Naive thymus-derived CD4-positive, alpha-beta T cell (primary cell): ENCODE results near the gene PBLD. TPM values are rescaled to one million over a fixed set of nuclear protein-coding genes. Genes with fewer than 3 reads are reported as not detected.

Experiments
- ATAC-seq: fragments of 150-1000 bp; cut with Tn5 transposase; 2 replicates; pipeline ENCODE4 v1.10.0; 2021; ENCODE audit warnings: mild to moderate bottlenecking, moderate library complexity
- CTCF ChIA-PET: fragments of 350-600 bp; sonication (Branson Sonifier 250); formaldehyde crosslinking; loops from one replicate; lab custom pipeline; 2021; ENCODE audit warnings: antibody characterized with exemption; lab: Charles Lee
- POLR2A ChIA-PET: fragments of 350-600 bp; sonication (Branson Sonifier 250); formaldehyde crosslinking; loops from one replicate; lab custom pipeline; 2021; ENCODE audit warnings: antibody characterized with exemption, inconsistent platforms; lab: Charles Lee
- DNase-seq, 9 donors: peaks; one replicate each; pipeline versions ENCODE4 v3.0.0 to v3.0.0-alpha.2; 2020 to 2022; ENCODE audit warnings: mixed read lengths in 1 of 9
- H3K27ac ChIP-seq: one replicate; pipeline ENCODE4 v1.7.0; 2013; ENCODE audit warnings: mild to moderate bottlenecking, low read depth, low read length, moderate library complexity
- H3K27me3 ChIP-seq, 2 donors: one replicate each; pipeline ENCODE4 v1.7.0; 2013; ENCODE audit warnings: low read length in 2 of 2, mild to moderate bottlenecking in 2 of 2, moderate library complexity in 2 of 2; ENCODE audit not compliant: control insufficient read depth in 2 of 2, insufficient read depth in 2 of 2
- H3K36me3 ChIP-seq, 3 experiments: 1 replicate in 2 of 3; 2 replicates in 1 of 3; pipeline ENCODE4 v1.7.0; 2013; ENCODE audit warnings: low read length in 3 of 3, mild to moderate bottlenecking in 3 of 3, moderate library complexity in 1 of 3; ENCODE audit not compliant: insufficient read depth in 3 of 3, control insufficient read depth in 2 of 3
- H3K4me1 ChIP-seq, 2 donors: one replicate each; pipeline ENCODE4 v1.7.0; 2013; ENCODE audit warnings: low read length in 2 of 2, mild to moderate bottlenecking in 2 of 2, moderate library complexity in 1 of 2; ENCODE audit not compliant: control insufficient read depth in 2 of 2, insufficient read depth in 2 of 2
- H3K4me3 ChIP-seq: 2 replicates; pipeline ENCODE4 v1.7.0; 2013; ENCODE audit warnings: mild to moderate bottlenecking, low read length
- H3K9me3 ChIP-seq, 3 experiments: 1 replicate in 2 of 3; 2 replicates in 1 of 3; pipeline ENCODE4 v1.7.0; 2013; ENCODE audit warnings: low read length in 3 of 3; ENCODE audit not compliant: control insufficient read depth in 2 of 3
- H3K27ac Mint-ChIP-seq, 9 donors: one replicate each; pipeline ENCODE4 v1.8.0; 2020 to 2022; ENCODE audit warnings: mixed read lengths in 9 of 9, mild to moderate bottlenecking in 8 of 9, moderate library complexity in 5 of 9, inconsistent platforms in 2 of 9
- H3K27me3 Mint-ChIP-seq, 5 donors: one replicate each; pipeline ENCODE4 v1.8.0; 2021 to 2022; ENCODE audit warnings: mixed read lengths in 5 of 5, mild to moderate bottlenecking in 1 of 5
- H3K36me3 Mint-ChIP-seq, 5 donors: one replicate each; pipeline ENCODE4 v1.8.0; 2020 to 2022; ENCODE audit warnings: mixed read lengths in 5 of 5, mild to moderate bottlenecking in 3 of 5, inconsistent platforms in 1 of 5
- H3K4me1 Mint-ChIP-seq, 7 donors: one replicate each; pipeline ENCODE4 v1.8.0; 2020 to 2022; ENCODE audit warnings: mixed read lengths in 7 of 7, mild to moderate bottlenecking in 3 of 7, inconsistent platforms in 1 of 7
- H3K4me3 Mint-ChIP-seq, 10 donors: one replicate each; pipeline ENCODE4 v1.8.0; 2020 to 2022; ENCODE audit warnings: mild to moderate bottlenecking in 10 of 10, mixed read lengths in 10 of 10, moderate library complexity in 6 of 10, inconsistent platforms in 2 of 10
- H3K9me3 Mint-ChIP-seq, 11 donors: one replicate each; pipeline ENCODE4 v1.8.0; 2020 to 2022; ENCODE audit warnings: mixed read lengths in 11 of 11, mild to moderate bottlenecking in 4 of 11, inconsistent platforms in 1 of 11, moderate library complexity in 1 of 11
- intact Hi-C, 2 donors: fragments of 100-400 bp; cut with micrococcal nuclease; formaldehyde crosslinking; loops; one replicate each; pipeline ENCODE4 v1.15.1; 2023
- polyA plus RNA-seq, 2 donors: library from polyadenylated mRNA; unstranded; fragments of 300-500 nt; fragmentation: Illumina TruSeq; gene quantifications; one replicate each; pipeline ENCODE4 v1.2.3, GENCODE V29; 2021
- total RNA-seq, 6 experiments: library from RNA in 5 of 6; stranded (reverse) in 5 of 6; gene quantifications; 1 replicate in 5 of 6; 2 replicates in 1 of 6; pipeline ENCODE4 v1.2.3 and lab custom pipeline; 2021 to 2026

Gene PBLD
- total and polyA plus RNA-seq, 7 experiments from 2014 or later = 0.72 to 3.5 (median 1.5) TPM

DNA sequence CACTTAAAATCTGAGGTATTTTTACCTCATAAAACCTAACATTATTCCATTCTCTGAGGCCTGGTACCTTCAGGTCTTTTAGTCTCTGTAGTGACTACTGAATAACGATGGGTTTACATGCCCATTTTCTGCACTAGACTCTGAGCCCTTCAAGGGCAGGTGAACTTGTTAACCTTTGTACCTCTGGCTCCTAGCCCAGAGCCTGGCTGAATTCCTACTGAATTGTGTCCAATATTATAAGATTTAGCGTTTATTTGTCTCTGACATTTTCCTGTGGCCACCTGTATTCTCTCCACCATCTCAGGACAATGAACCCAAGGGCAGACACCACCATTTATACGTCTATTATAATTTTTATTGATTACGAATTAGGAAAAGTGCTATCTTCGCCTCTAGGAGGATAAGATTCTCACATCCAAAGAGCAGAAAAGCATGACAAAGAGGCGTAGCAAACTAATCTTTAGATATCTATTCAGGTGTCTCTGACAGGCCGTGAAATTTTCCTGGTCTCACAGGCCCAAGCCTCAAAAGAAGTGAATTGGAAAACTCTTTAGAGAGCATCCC lies 28.8 kb downstream of the PBLD start:
- CTCF ChIA-PET = interaction anchor here (0.6 kb wide), 1 partner anchor 50 kb away, joined by 3 read pairs; no protein-coding TSS in a partner anchor
- Mint-ChIP-seq H3K36me3 (no peaks in the 10 kb centered on the region), H3K4me3 (no peak overlapping the region), H3K27ac (no peak overlapping the region), H3K9me3 (no peaks in the 10 kb centered on the region), H3K4me1 (peaks cover 0 to 4% (median 0%) of the 10 kb centered on the region in 7 donors), H3K27me3 (no peaks in the 10 kb centered on the region)
- ATAC-seq (no peak), DNase-seq (no peak)
- no peak overlapping the region for H3K4me3 ChIP-seq
- H3K36me3 ChIP-seq = no peaks in the 10 kb centered on the region
- POLR2A ChIA-PET = no interaction called here
- no peaks in the 10 kb centered on the region for H3K27me3 ChIP-seq
- H3K27ac ChIP-seq = no peak overlapping the region
- H3K9me3 ChIP-seq = no peaks in the 10 kb centered on the region
- no peaks in the 10 kb centered on the region for H3K4me1 ChIP-seq
- intact Hi-C loops = loop anchor here in 1 of 2 donors (5.0 kb wide), 1 partner anchor 517 kb away; no protein-coding TSS in a partner anchor

DNA sequence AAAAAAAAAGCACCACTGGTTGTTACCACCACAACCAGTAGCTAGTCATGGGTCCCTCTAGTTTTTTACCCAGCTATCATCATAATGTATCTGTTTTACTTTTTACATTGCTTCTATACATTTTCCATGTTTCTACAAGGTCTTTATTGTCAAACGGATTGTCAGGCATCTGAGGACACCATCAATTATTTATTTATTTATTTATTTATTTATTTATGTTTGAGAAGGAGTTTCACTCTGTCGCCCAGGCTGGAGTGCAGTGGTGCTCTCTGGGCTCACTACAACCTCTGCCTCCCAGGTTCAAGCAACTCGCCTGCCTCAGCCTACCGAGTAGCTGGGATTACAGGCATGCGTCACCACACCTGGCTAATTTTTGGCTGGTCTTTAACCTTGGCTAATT lies 29.9 kb downstream of the PBLD start:
- no peaks in the 10 kb centered on the region for H3K36me3 Mint-ChIP-seq
- Histone ChIP-seq H3K4me3 (no peak overlapping the region), H3K4me1 (no peaks in the 10 kb centered on the region), H3K27ac (no peak overlapping the region), H3K27me3 (no peaks in the 10 kb centered on the region), H3K9me3 (no peaks in the 10 kb centered on the region), H3K36me3 (no peaks in the 10 kb centered on the region)
- ChIA-PET CTCF (interaction anchor here (0.9 to 2.4 kb wide), 4 partner anchors 9 to 515 kb away, joined by 3 to 7 read pairs (median 4); partner anchors contain the start of gene PBLD), POLR2A (no interaction called here)
- intact Hi-C loops = loop anchor here (1.0 to 5.0 kb wide), 4 partner anchors 28 to 516 kb away; no protein-coding TSS in a partner anchor
- no peak for DNase-seq
- H3K27me3 Mint-ChIP-seq = no peaks in the 10 kb centered on the region
- peaks cover 0 to 4% (median 0%) of the 10 kb centered on the region in 7 donors for H3K4me1 Mint-ChIP-seq
- no peak for ATAC-seq
- no peak overlapping the region for H3K4me3 Mint-ChIP-seq
- no peak overlapping the region for H3K27ac Mint-ChIP-seq
- no peaks in the 10 kb centered on the region for H3K9me3 Mint-ChIP-seq

DNA sequence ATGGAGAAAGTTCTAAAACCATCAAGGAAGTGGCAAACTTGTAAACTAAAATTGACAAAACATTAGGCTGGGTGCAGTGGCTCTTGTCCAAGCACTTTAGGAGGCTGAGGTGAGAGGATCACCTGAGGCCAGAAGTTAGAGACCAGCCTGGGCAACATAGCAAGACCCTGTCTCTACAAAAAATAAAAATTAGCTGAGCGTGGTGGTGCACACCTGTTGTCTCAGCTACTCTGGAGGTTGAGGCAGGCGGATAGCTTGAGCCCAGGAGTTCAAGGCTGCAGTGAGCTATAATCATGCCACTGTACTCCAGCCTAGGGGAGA lies 30.3 kb downstream of the PBLD start:
- DNase-seq (no peak), ATAC-seq (no peak)
- no peak overlapping the region for H3K4me3 ChIP-seq
- POLR2A ChIA-PET = no interaction called here
- CTCF ChIA-PET = interaction anchor here (0.9 to 2.4 kb wide), 4 partner anchors 8 to 514 kb away, joined by 3 to 7 read pairs (median 4); partner anchors contain the start of gene PBLD
- no peak overlapping the region for H3K27ac ChIP-seq
- Mint-ChIP-seq H3K27me3 (no peaks in the 10 kb centered on the region), H3K4me3 (no peak overlapping the region), H3K27ac (no peak overlapping the region), H3K9me3 (no peaks in the 10 kb centered on the region), H3K4me1 (peaks cover 0 to 4% (median 0%) of the 10 kb centered on the region in 7 donors), H3K36me3 (no peaks in the 10 kb centered on the region)
- H3K9me3 ChIP-seq = no peaks in the 10 kb centered on the region
- no peaks in the 10 kb centered on the region for H3K27me3 ChIP-seq
- H3K36me3 ChIP-seq = no peaks in the 10 kb centered on the region
- no peaks in the 10 kb centered on the region for H3K4me1 ChIP-seq
- intact Hi-C loops = loop anchor here (1.0 to 5.0 kb wide), 4 partner anchors 29 to 515 kb away; no protein-coding TSS in a partner anchor

DNA sequence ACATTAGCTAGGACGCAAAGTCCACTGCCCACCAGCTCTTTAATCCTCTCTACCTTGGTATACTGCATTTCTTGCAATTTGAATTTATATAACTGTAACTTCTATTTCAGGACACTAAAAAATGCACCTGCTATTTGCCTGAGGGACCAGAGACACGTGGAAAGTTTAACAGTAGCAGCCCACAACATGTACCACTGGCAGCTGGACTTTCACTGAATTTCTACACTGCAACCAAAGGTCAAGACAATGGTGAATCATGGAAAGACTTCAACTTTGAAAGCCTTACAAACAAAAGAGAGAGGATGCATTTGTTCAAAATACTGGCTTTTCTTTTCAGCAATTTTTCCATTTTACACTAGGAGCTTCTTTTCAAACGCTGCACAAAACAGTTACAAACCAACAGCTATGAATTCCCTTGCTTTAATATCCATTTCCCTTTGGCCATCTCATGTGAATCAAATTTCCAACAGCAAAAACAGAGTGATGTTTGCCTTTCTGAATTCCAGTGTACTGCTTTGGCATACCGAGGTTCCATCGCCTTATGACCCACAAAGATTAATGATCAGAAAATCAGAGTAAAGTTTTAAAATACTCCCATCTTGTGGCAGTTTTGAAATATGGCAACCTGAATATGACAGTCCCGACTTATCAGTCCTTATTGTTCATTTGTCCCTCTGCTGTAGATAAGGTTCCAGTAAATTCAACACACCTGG lies 30.8 kb downstream of the PBLD start:
- Histone ChIP-seq H3K27me3 (no peaks in the 10 kb centered on the region), H3K9me3 (no peaks in the 10 kb centered on the region), H3K27ac (no peak overlapping the region), H3K36me3 (no peaks in the 10 kb centered on the region), H3K4me1 (no peaks in the 10 kb centered on the region), H3K4me3 (no peak overlapping the region)
- Mint-ChIP-seq H3K9me3 (no peaks in the 10 kb centered on the region), H3K36me3 (no peaks in the 10 kb centered on the region), H3K27ac (no peak overlapping the region), H3K4me1 (peaks cover 0 to 4% (median 0%) of the 10 kb centered on the region in 7 donors), H3K4me3 (no peak overlapping the region), H3K27me3 (no peaks in the 10 kb centered on the region)
- ChIA-PET CTCF (interaction anchor here (0.8 to 2.4 kb wide), 8 partner anchors 8 to 514 kb away, joined by 3 to 7 read pairs (median 4); partner anchors contain the start of gene PBLD), POLR2A (no interaction called here)
- peak in 5 of 9 donors; percentile 12 to 38 (median 24) for DNase-seq
- peak; percentile 66 for ATAC-seq
- intact Hi-C loops = loop anchor here (1.0 to 5.0 kb wide), 4 partner anchors 29 to 515 kb away; no protein-coding TSS in a partner anchor

DNA sequence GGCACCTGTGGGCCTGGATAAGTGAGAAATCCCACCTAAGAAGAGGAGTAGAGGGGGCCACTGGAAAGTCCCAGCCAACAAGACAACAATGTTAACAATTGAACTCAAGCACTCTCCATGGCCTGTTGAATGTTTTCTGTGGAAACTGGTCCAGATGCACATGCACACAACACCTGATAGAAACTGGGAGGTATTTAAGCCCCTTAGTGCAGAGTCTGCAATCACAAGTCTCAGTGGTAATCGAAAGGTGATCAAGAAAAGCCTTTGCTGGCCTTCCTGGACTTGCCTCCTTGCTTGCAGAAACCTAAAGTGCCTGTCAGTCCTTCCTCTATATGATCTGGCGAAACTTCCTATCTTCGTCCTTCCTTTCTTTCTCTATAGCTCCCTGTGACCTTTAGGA lies 31.4 kb downstream of the PBLD start:
- H3K36me3 ChIP-seq = no peaks in the 10 kb centered on the region
- POLR2A ChIA-PET = no interaction called here
- no peaks in the 10 kb centered on the region for H3K9me3 ChIP-seq
- CTCF ChIA-PET = interaction anchor here (0.8 to 2.4 kb wide), 5 partner anchors 13 to 513 kb away, joined by 3 to 7 read pairs (median 4); no protein-coding TSS in a partner anchor
- no peaks in the 10 kb centered on the region for H3K27me3 Mint-ChIP-seq
- H3K4me3 ChIP-seq = no peak overlapping the region
- ATAC-seq = no peak
- no peaks in the 10 kb centered on the region for H3K36me3 Mint-ChIP-seq
- no peak overlapping the region for H3K27ac ChIP-seq
- no peak overlapping the region for H3K4me3 Mint-ChIP-seq
- no peak overlapping the region for H3K27ac Mint-ChIP-seq
- H3K27me3 ChIP-seq = no peaks in the 10 kb centered on the region
- intact Hi-C loops = loop anchor here in 1 of 2 donors (5.0 kb wide), 1 partner anchor 514 kb away; no protein-coding TSS in a partner anchor
- no peaks in the 10 kb centered on the region for H3K4me1 ChIP-seq
- no peak for DNase-seq
- H3K9me3 Mint-ChIP-seq = no peaks in the 10 kb centered on the region
- H3K4me1 Mint-ChIP-seq = peaks cover 0 to 4% (median 0%) of the 10 kb centered on the region in 7 donors

DNA sequence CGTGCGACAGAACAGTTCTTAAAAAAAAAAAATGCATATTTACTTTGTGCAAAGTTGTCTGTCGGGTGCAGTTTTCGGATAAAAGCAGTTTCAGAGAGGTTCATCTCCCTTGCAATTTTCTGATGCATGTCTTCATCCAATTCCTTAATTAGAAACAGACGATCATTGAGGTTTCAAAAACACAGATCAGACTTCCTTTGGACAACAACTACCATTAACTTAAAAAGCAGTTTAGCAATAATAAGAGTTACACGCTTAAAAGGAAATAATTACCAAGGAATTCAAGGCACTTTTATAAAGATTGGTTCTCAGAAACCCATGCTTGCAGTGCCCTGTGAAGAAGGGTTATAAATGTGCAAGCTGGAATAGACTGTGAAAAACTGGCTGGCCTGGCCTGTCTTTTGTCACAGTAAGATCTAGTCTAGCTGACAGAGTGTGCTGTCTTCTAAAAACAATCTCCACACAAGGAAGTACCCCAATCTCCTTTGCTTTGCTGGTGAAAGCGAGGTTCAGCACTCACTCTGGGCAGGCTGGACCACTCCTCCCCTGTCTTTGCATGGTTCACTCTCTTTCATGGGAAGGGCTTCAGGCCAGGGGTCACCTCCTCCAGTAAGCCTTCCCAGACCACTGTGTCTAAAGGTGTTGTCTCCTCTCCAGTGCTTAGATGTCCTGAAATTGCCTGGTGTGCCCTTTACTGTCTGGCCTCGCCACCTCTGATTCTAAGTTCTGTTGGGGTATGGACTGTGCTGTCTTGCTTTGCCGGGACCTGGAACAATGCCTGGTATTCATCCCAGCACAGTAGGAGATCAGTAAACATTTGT lies 35.7 kb downstream of the PBLD start:
- CTCF ChIA-PET = interaction anchor here (0.7 kb wide), 1 partner anchor 8 kb away, joined by 3 read pairs; no protein-coding TSS in a partner anchor
- POLR2A ChIA-PET = no interaction called here
- DNase-seq (no peak), ATAC-seq (no peak)
- H3K27ac ChIP-seq = no peak overlapping the region
- Mint-ChIP-seq H3K4me1 (peaks cover 0 to 1% (median 0%) of the 10 kb centered on the region in 7 donors), H3K4me3 (no peak overlapping the region), H3K9me3 (no peaks in the 10 kb centered on the region), H3K27ac (no peak overlapping the region), H3K27me3 (no peaks in the 10 kb centered on the region), H3K36me3 (peaks cover 0 to 5% (median 0%) of the 10 kb centered on the region in 5 donors)
- no peak overlapping the region for H3K4me3 ChIP-seq
- intact Hi-C loops = no loop called here
- H3K4me1 ChIP-seq = no peaks in the 10 kb centered on the region
- H3K27me3 ChIP-seq = no peaks in the 10 kb centered on the region
- no peaks in the 10 kb centered on the region for H3K36me3 ChIP-seq
- H3K9me3 ChIP-seq = no peaks in the 10 kb centered on the region
